GM23338 (cell line): ENCODE results near the gene NFIC. TPM values are rescaled to one million over a fixed set of nuclear protein-coding genes. Genes with fewer than 3 reads are reported as not detected.

Experiments used
- ATAC-seq: fragments of 200-7000 bp; cut with Tn5 transposase; 3 replicates; pipeline ENCODE4 v1.9.1; 2020
- DNase-seq: peaks from one replicate; pipeline ENCODE4 v3.0.0-alpha.2; 2015; ENCODE audit warnings: low spot score
- H2AFZ ChIP-seq: fragments of 200-600 bp; sonication (generic); 2 replicates; pipeline ENCODE4 v1.8.0; 2016; ENCODE audit warnings: antibody characterized with exemption, mild to moderate bottlenecking, moderate library complexity
- H3F3A ChIP-seq: fragments of 200-600 bp; sonication (generic); replicated peaks from 2 replicates; pipeline ENCODE4 v1.8.0; 2017; ENCODE audit warnings: antibody characterized with exemption, mixed run types, low read depth
- H3K27ac ChIP-seq: fragments of 200-600 bp; sonication (generic); 2 replicates; pipeline ENCODE4 v1.6.1; 2016; ENCODE audit warnings: low read depth
- H3K27me3 ChIP-seq: fragments of 200-600 bp; sonication (generic); 2 replicates; pipeline ENCODE4 v1.8.0; 2016; ENCODE audit warnings: mild to moderate bottlenecking, mixed run types, moderate library complexity; ENCODE audit not compliant: insufficient read depth
- H3K36me3 ChIP-seq: fragments of 200-600 bp; sonication (generic); 2 replicates; pipeline ENCODE4 v1.8.0; 2016; ENCODE audit warnings: mild to moderate bottlenecking; ENCODE audit not compliant: insufficient read depth
- H3K4me1 ChIP-seq: fragments of 200-600 bp; sonication (generic); 2 replicates; pipeline ENCODE4 v1.8.0; 2016; ENCODE audit warnings: mild to moderate bottlenecking, moderate library complexity; ENCODE audit not compliant: insufficient read depth
- H3K4me2 ChIP-seq: fragments of 200-600 bp; sonication (generic); 2 replicates; pipeline ENCODE4 v1.7.1; 2017; ENCODE audit warnings: mixed run types
- H3K4me3 ChIP-seq: fragments of 200-600 bp; sonication (generic); 2 replicates; pipeline ENCODE4 v1.6.1; 2016; ENCODE audit warnings: mixed run types
- H3K79me2 ChIP-seq: fragments of 200-600 bp; sonication (generic); replicated peaks from 2 replicates; pipeline ENCODE4 v1.8.0; 2017; ENCODE audit warnings: mild to moderate bottlenecking; ENCODE audit not compliant: insufficient read depth
- H3K9me2 ChIP-seq: fragments of 200-600 bp; sonication (generic); 2 replicates; pipeline ENCODE4 v1.8.0; 2017; ENCODE audit not compliant: insufficient read depth
- H4K20me1 ChIP-seq: fragments of 200-600 bp; sonication (generic); replicated peaks from 2 replicates; pipeline ENCODE4 v1.8.0; 2017; ENCODE audit warnings: mild to moderate bottlenecking; ENCODE audit not compliant: insufficient read depth
- H3K27ac Mint-ChIP-seq: 2 replicates; pipeline ENCODE4 v1.8.0; 2020; ENCODE audit warnings: inconsistent platforms, mild to moderate bottlenecking, moderate library complexity, mixed read lengths
- H3K27me3 Mint-ChIP-seq: 3 replicates; pipeline ENCODE4 v1.8.0; 2022; ENCODE audit warnings: low read depth, mild to moderate bottlenecking, moderate library complexity, mixed read lengths, inconsistent platforms; ENCODE audit not compliant: insufficient read depth, poor library complexity
- H3K36me3 Mint-ChIP-seq: 3 replicates; pipeline ENCODE4 v1.8.0; 2021; ENCODE audit warnings: low read depth, mild to moderate bottlenecking, inconsistent platforms, moderate library complexity, mixed read lengths
- H3K4me1 Mint-ChIP-seq: 3 replicates; pipeline ENCODE4 v1.8.0; 2020; ENCODE audit warnings: mild to moderate bottlenecking, inconsistent platforms, mixed read lengths
- H3K4me3 Mint-ChIP-seq: 3 replicates; pipeline ENCODE4 v1.8.0; 2021; ENCODE audit warnings: moderate library complexity, mild to moderate bottlenecking, inconsistent platforms, mixed read lengths
- H3K9me3 Mint-ChIP-seq: 3 replicates; pipeline ENCODE4 v1.8.0; 2020; ENCODE audit warnings: moderate library complexity, mild to moderate bottlenecking, inconsistent platforms, mixed read lengths
- CREB1 ChIP-seq: fragments of 250-450 bp; sonication (Bioruptor Pico); IDR thresholded peaks from 2 replicates; pipeline ENCODE4 v1.5.0; 2020; ENCODE audit warnings: low read depth, mild to moderate bottlenecking, moderate library complexity
- CTCF ChIP-seq, 2 experiments: fragments of 200-600 bp in 1 of 2; sonication (generic) in 1 of 2; conservative IDR thresholded peaks; 2 replicates each; pipeline versions ENCODE4 v1.5.1 to v1.6.1; 2016 to 2017; ENCODE audit warnings: antibody characterized with exemption in 2 of 2, low read depth in 2 of 2, mild to moderate bottlenecking in 2 of 2, moderate library complexity in 1 of 2
- ETS1 ChIP-seq: IDR thresholded peaks from 2 replicates; pipeline ENCODE4 v1.6.1; 2016; ENCODE audit warnings: antibody characterized with exemption
- EZH2 ChIP-seq: fragments of 200-600 bp; sonication (generic); IDR thresholded peaks from one replicate; pipeline ENCODE4 v1.8.0; 2017; ENCODE audit warnings: antibody characterized with exemption, mild to moderate bottlenecking, low read depth; ENCODE audit not compliant: unreplicated experiment
- NANOG ChIP-seq: IDR thresholded peaks from 2 replicates; pipeline ENCODE4 v1.6.1; 2016; ENCODE audit warnings: antibody characterized with exemption, borderline replicate concordance
- POLR2AphosphoS5 ChIP-seq: IDR thresholded peaks from 2 replicates; pipeline ENCODE4 v1.6.1; 2016; ENCODE audit warnings: antibody characterized with exemption, low read depth
- STAT1 ChIP-seq: IDR thresholded peaks from one replicate; pipeline ENCODE4 v1.6.1; 2016; ENCODE audit warnings: antibody characterized with exemption; ENCODE audit not compliant: unreplicated experiment
- ZNF114 ChIP-seq: fragments of 250-450 bp; sonication (Bioruptor Pico); IDR thresholded peaks from 2 replicates; pipeline ENCODE4 v1.5.0; 2020; ENCODE audit warnings: mild to moderate bottlenecking, moderate library complexity
- ZNF331 ChIP-seq: fragments of 250-450 bp; sonication (Bioruptor Pico); IDR thresholded peaks from 2 replicates; pipeline ENCODE4 v1.5.0; 2020; ENCODE audit warnings: low read depth, mild to moderate bottlenecking, moderate library complexity
- polyA plus RNA-seq: library from polyadenylated mRNA; unstranded; fragments of >200 nt; fragmentation: Nextera tagmentation; extraction: Ambion mirVana; gene quantifications from 2 replicates; pipeline ENCODE4 v1.2.1, GENCODE V29; 2016
- total RNA-seq: library from RNA; depleted of rRNA; stranded (reverse); fragments of >200 nt; shearing (Covaris generic); gene quantifications from 2 replicates; pipeline ENCODE4 v1.2.3, GENCODE V29; 2014

NFIC gene
- total and polyA plus RNA-seq, 2 experiments from 2014 or later: 1.3 to 5.3 TPM

- H3K4me1 ChIP-seq: peaks cover 12% of the 10 kb centered on the region
- Mint-ChIP-seq H3K27ac (peak overlapping the region; percentile 100), H3K27me3 (peaks cover 5% of the 10 kb centered on the region), H3K9me3 (peaks cover 4% of the 10 kb centered on the region; the same call in 1 of the 3 replicates), H3K4me1 (peaks cover 13% of the 10 kb centered on the region), H3K4me3 (peak overlapping the region; percentile 87), H3K36me3 (peaks cover 32% of the 10 kb centered on the region)
- peaks cover 27% of the 10 kb centered on the region for H3K79me2 ChIP-seq
- no peaks in the 10 kb centered on the region for H3K27me3 ChIP-seq
- peaks cover 5% of the 10 kb centered on the region; the same call in 1 of the 2 replicates for H4K20me1 ChIP-seq
- peak; percentile 42 for DNase-seq
- H2AFZ ChIP-seq: peak overlapping the region; percentile 1; the same call in 1 of the 2 replicates
- H3K27ac ChIP-seq: peak overlapping the region; percentile 86
- TF ChIP-seq ZNF331 (CRISPR knock-in tag) (no peak), NANOG (no peak), STAT1 (no peak)
- H3K36me3 ChIP-seq: peaks cover 5% of the 10 kb centered on the region; the same call in 1 of the 2 replicates
- 0 out of 2 replicates have a peak, but pooled peaks cover 7% of the 10 kb centered on the region for H3F3A ChIP-seq
- H3K4me3 ChIP-seq: peak overlapping the region; percentile 99
- no peaks in the 10 kb centered on the region for H3K9me2 ChIP-seq
- peak overlapping the region; percentile 92 for H3K4me2 ChIP-seq
- peak; percentile 30 for ATAC-seq
Measured at GRCh38 chr19:3499738-3500428, 133.5 kb downstream of the NFIC start.

- Mint-ChIP-seq H3K27ac (peak within 1 kb of the TSS; percentile 100), H3K4me1 (peaks cover 13% of the 10 kb centered on the region), H3K9me3 (peaks cover 4% of the 10 kb centered on the region; the same call in 1 of the 3 replicates), H3K36me3 (peaks cover 25% of the 10 kb centered on the region), H3K4me3 (peak within 1 kb of the TSS; percentile 87), H3K27me3 (peaks cover 7% of the 10 kb centered on the region)
- Histone ChIP-seq H2AFZ (peak within 1 kb of the TSS; percentile 1; the same call in 1 of the 2 replicates), H3K27me3 (no peaks in the 10 kb centered on the region), H3K27ac (peak within 1 kb of the TSS; percentile 86), H3K4me3 (peak within 1 kb of the TSS; percentile 99), H4K20me1 (peaks cover 5% of the 10 kb centered on the region; the same call in 1 of the 2 replicates), H3K36me3 (peaks cover 5% of the 10 kb centered on the region; the same call in 1 of the 2 replicates), H3K9me2 (no peaks in the 10 kb centered on the region), H3F3A (0 out of 2 replicates have a peak, but pooled peaks cover 3% of the 10 kb centered on the region), H3K79me2 (peaks cover 27% of the 10 kb centered on the region), H3K4me2 (peak within 1 kb of the TSS; percentile 92), H3K4me1 (peaks cover 17% of the 10 kb centered on the region)
- ATAC-seq: peak; percentile 93
- peak; percentile 98 for DNase-seq
- TF ChIP-seq STAT1 (no peak), CREB1 (peak; percentile 18; the same call in 1 of the 2 replicates), POLR2AphosphoS5 (peak; percentile 83), ETS1 (no peak), EZH2 (no peak), CTCF (conservative IDR thresholded peaks at IDR 0.05; ENCODE audit: low read depth in 2 of 2) (no peak), ZNF114 (CRISPR knock-in tag) (no peak)
Measured at GRCh38 chr19:3500429-3501101, 134.2 kb downstream of the NFIC start, which contains the start of gene DOHH. Gene DOHH (minus strand): TSS chr19:3500674. CDS start chr19:3496814, 3,860 bp downstream.
